ENCODE measurements around the gene MOB4.

DNA sequence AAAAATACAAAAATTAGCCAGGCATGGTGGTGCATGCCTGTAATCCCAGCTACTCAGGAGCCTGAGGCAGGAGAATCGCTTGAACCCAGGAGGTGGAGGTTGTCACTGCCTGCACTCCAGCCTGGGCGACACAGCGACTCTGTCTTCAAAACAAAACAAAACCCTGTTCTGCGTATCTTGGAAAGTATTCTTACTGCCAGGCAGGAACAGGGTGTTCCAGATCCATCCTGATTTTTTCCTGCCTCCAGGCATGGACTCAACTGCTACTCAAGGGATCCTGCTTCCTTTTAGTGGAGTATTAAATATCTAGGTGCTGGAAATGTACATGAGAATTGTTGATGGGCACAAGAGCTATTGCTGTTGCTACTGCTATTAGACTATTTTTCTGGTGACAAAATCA lies 28.5 kb upstream of the MOB4 start:
- TF ChIP-seq EZH2 (optimal IDR thresholded peaks at IDR 0.05; ENCODE audit: low read depth, low read length) (no peak), EZH2phosphoT487 (IDR thresholded peaks at IDR 0.05; ENCODE audit: low read length) (no peak)
- TF ChIP-seq, protein P1, sequence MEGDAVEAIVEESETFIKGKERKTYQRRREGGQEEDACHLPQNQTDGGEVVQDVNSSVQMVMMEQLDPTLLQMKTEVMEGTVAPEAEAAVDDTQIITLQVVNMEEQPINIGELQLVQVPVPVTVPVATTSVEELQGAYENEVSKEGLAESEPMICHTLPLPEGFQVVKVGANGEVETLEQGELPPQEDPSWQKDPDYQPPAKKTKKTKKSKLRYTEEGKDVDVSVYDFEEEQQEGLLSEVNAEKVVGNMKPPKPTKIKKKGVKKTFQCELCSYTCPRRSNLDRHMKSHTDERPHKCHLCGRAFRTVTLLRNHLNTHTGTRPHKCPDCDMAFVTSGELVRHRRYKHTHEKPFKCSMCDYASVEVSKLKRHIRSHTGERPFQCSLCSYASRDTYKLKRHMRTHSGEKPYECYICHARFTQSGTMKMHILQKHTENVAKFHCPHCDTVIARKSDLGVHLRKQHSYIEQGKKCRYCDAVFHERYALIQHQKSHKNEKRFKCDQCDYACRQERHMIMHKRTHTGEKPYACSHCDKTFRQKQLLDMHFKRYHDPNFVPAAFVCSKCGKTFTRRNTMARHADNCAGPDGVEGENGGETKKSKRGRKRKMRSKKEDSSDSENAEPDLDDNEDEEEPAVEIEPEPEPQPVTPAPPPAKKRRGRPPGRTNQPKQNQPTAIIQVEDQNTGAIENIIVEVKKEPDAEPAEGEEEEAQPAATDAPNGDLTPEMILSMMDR (IDR thresholded peaks at IDR 0.05; ENCODE audit: low read length), result no peak

All from MM.1S (cell line).